CD4-positive, alpha-beta T cell treated with Interleukin-4 for 4 hours (primary cell): ENCODE data around the gene RUNX3.

Experiments used
- DNase-seq: peaks from one replicate; pipeline ENCODE4 v3.0.0-alpha.2; 2020

The RUNX3 gene

DNA sequence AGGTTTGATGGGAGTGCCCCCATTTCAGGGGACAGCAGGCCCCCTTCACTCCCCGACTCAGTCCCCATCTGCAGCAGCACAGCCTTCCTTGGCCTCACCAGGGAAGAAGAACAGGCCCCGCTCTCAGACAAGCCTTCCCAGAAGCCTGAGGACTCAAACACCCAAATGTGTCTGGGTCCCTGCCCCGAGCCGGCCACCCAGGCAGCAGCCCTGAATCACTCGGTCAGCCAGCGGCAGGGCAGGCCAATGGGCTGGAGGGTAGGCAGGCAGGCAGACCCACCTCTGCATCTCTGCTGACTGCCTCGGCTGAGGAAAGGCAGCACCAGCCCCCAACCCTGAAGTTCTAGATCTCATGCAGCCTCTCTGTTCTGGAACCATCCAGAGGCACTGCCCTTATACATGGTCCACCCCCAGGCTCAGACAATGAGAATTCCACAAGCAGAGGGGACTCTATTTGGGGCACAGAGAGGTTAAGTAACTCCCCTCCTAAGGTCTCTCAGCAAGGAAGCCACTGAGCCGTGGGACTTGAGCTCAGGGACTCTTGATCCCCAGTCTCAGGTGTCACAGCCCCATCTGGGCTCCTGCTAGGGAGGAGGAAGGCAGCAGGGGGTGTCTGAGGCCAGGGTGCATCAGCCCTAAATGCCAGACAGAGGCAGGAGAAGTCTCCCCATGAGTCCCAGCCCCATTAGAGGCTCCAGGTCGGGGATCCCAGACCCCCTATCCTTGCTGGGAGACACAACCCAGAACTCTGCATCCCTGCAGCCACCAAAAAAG is 33.2 kb upstream of the RUNX3 start:
- peak; percentile 35 for DNase-seq

DNA sequence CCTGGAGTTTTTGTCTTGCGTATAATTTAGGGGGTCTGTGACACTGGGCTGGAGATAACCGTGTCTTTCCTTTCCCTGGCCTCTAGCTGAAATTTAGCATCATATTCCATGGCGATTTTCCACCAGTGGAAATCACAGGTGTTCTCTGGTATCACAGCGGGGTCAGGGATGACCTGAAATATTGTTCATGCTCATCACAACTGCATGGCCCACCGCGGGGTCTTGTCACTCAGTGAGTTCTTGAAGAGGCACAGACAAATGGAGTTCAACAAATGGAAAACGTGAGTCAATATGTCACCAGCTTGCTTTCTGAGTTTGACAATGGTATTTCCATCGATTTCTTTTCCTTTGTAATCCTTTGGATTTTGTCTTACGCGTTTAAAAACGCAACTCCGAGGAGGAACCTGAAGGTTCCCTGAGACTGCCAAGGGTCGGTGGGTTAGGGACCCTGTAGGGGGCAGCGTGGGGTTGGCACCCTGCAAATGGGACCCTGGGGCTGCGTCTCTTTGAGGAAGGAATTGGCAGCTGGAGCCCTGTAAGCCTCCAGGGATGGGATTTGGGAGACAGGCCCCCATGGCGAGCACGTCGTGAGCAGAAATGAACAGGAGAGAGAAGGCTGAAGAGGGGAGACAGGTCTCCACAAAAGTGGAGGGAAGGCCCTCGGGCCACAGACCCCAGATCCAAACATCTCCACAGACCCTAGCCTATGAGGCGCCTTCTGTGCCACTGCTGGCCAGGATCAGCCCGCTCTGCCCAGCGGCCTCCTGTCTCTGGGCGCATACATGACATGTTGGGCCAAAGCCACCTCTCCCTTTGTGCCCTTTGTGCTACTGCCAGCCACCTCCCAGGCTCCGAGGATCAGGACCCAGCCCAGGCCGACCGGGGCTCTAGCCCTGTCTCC is 32.1 kb upstream of the RUNX3 start:
- DNase-seq = no peak

DNA sequence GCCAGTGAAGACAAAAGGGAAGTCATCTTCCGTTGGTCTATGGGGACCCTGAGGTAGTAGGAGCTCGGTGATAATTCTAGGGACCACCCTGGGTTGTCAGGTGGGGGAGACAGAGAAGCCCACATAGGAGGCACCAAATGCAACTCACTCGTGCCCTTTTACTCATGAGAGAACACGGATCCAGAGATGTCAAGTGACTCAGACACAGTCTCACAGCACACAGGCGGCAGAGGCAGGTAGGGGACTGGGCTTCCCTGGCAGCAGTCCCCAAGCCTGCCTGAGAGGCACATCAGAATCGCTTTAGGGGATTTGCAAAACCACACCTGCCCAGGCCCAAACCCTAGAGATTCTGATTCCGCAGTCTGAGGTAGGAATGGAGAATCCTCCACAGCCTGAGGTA is 31.3 kb upstream of the RUNX3 start:
- DNase-seq = no peak

DNA sequence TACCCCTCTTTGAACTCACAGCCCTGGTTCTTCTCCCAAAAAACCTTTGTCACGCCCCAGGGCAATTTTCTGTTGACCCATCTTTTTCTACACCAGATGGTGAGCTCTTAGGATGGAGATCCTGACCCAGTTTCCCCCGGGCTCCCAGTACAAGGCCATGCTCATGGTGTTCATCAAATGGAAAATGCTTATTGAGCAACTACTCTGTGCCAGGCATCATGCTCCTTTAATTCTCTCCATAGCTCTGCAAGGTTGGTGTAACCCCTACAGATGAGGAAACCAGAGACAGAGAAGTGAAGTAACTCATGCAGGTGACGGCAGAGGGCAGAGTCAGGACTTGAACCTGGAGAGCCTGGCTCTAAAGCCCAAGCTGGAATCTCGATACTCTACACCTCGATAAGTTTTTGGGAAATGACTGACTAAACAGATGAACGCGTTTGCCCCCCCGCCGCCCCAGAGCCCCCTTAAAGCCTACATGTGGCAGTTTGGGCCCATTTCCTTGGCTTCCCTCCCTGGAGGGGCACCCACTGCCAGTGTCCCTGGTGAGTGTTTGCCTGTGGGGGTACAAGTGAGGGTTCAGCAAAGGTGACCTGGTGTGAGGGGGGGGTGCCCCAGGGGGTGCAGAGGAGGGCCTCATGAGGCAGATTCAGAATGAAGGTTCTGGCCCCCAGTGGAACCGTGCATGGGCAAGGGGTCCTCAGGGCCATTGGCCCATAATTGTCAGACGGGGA is 30.2 kb upstream of the RUNX3 start:
- no peak for DNase-seq

DNA sequence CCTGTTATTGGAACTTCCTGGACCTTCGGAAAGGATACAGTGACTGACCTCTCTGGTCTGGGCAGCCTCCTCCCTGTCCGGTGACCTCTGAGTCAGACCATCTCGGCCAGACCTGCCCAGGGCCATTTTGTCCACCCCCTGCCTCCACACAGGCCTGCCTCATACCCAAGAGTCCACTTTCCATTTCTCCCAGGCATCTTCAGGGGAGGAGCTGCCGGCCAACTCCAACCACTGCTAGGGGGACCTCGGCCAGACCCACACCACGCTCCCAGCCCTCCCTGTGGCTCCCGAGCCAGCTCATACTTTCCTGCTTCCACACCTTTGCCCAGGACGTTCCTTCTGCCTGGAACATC is 29.5 kb upstream of the RUNX3 start:
- no peak for DNase-seq

DNA sequence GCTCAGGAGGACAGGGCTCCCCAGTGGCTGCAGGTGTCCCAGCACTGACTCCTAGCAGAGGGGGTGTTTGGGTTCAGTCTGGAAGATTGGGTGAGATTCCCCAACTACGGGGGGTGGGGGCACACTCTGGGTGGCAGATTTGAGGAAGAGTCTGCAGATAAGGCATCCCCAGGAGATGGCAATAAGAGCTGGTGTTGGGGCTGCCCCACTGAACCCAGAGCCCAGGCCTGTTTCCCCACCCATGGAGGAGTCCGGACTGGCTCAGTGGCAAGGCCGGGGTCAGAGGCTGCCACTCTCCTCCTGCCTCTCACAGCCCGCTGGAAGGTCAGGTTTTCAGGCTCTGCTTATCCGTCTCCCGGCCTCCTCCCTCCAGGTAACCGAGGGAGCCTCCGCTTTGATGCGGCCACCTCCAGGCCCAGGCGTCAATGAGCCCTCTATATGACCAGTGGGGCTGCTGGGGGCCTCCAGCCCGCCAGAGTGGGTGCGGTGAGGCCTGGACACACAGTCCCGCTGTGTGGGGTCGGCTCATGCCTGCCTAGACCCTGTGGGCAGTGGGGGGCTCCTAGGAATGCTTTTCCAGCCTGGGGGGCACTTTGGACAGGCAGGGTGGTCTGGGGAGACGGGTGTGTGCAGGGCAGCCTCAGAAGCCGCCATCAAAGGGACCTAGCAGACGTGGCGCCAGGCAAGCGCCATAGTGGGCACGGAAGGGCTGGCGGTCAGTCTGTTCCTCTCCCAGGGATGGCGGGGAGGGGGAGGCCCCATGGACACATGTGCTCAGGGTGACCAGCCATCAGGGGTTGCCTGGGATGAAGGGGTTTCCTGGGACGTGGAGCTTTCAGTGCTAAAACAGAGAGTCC is 28.9 kb upstream of the RUNX3 start:
- no peak for DNase-seq

- DNase-seq = no peak
Observed at GRCh38 chr1:24957808-24958752, 28.0 kb upstream of the RUNX3 start.

DNA sequence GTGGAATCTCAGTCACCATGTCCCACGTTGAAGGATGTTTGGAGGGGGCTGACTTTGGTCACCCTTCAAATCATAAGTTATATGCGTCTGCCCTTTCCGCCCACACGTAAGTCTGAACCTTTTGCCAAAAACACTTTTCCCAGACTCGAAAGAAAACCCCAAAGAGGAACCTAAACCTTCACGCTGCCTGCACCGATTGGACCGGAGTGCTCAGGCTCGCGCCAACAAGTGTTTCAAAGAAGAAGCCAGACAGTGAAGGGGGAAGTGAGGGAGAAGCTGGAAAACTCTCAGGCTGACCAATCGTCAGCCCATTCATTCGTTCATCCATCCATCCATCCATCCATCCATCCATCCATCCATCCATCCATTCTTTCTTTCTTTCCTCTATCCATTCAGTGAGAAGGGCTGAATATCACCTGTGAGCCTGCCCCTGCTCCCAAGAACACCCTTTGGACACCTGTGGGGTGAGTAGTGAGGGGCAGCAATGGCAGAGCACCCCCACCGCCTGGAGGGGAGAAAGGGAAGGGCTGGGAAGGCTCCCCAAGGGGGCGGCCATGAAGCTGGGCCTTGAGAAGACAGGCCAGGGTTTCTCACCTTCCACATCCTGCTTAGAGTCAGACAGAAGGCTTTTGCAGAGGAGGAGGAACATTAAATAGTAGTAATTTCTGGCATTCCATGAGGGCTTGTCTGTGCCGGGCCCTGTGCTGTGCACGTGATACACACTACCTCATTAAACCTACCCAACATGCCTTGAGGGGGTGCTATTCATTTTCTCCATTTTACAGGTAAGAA is 27.1 kb upstream of the RUNX3 start:
- DNase-seq = no peak

DNA sequence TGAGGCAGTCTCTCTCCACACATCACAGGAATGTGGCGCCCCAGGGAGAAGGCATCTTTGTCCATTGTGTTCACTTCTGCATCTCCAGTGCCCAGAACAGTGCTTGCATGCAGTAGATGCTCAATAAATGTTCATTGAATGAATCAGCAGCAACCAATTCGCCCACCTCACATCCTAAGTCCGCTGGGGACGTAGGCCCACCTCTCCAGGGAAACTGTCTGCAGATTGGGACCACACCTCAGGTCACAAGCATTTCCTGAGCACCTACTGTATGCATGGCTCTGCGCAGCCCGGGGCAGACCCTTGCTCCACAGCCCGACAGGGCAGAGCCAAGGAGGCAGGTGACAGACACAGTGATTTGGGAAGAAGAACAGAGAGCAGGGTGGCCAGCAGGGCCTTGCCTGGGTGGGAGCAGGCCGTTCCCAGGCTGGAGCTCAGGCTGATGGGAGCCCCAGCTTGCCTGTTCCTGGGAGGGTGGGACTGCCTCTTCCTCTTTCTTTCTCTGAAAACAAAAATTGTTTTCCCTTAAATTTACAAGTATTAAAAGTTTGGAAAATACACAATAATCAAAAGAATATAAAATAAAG is 25.8 kb upstream of the RUNX3 start:
- DNase-seq = no peak

- peak; percentile 85 for DNase-seq
Observed at GRCh38 chr1:24955161-24955560, 25.1 kb upstream of the RUNX3 start.

- no peak for DNase-seq
Observed at GRCh38 chr1:24954631-24955030, 24.6 kb upstream of the RUNX3 start.

DNA sequence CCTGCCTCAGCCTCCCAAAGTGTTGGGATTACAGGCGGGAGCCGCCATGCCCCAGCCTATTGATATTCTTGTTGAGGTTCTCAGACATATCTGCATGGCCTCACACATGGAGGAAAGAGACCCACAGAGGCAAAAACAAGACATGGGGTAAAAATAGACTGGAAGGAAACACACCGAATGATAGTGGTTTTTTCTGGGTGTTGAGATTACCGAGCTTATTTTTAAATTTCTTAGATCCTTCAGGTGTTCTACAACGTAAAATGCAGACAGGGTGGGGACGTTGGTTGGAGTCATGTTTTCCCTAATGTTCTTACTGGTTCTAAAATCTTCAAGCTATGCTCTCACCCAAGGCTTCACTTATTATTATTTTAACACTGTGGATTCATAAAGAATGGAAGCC is 23.9 kb upstream of the RUNX3 start:
- DNase-seq = no peak

- peak; percentile 63 for DNase-seq
Observed at GRCh38 chr1:24952413-24952841, 22.4 kb upstream of the RUNX3 start.

- no peak for DNase-seq
Observed at GRCh38 chr1:24951810-24952412, 21.8 kb upstream of the RUNX3 start.

DNA sequence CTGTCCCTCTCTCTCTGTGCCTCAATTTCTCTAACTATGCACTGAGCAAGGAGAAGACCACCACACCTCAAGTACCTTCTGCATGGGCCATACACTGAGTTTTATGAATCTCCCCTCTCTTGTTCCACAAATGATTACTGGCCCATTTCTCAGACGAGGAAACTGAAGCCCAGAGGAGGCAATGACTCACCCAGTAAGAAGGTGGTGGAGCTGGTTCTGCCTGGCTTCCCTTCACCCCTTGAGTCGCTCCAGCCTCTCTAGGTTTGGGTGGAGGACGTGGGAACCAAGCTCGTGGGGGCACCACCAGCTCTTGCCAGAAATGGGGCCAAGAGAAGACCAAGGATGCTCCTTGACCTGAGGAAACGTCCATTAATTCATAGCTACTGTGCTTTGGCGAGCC is 21.3 kb upstream of the RUNX3 start:
- DNase-seq = no peak

- DNase-seq = no peak
Observed at GRCh38 chr1:24949331-24949881, 19.3 kb upstream of the RUNX3 start.

- DNase-seq = no peak
Observed at GRCh38 chr1:24948079-24948827, 18.2 kb upstream of the RUNX3 start.

DNA sequence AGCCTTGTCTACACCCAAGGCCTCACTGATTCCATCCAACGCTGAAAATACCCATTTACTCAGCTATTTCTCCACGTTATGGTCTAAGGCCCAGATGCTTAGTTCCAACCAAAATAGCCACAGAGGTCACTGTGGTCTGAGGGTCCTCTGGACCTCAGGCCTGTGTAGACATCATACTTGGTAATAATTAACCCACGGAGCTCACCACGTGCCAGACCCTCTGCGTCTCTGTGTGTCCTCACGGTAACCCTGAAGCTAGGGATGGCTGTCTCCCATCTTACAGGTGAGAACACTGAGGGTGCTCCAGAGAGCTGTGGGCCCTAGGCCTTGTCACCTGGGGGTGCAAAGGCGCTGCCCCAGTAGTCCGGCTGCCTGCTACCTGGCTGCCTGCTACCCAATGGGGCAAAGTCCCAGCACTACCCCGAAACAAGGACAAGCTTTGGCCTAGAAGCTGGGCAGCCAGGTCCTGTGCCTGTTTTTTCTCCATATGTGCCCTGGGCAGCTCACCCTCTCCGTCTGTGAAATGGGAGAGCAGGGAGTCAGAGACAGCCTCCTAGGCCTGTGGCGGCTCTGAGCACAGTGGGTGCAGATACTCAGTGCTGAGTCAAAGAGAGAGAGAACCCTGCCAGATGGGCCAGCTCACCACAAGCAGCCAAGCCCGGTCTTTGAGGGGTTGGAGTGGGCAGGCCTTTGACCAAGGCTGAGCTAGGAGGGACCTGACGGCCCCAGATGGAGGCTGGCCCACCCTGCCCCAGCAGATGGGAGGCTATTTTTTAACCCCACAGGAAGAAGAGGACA is 17.0 kb upstream of the RUNX3 start:
- DNase-seq = no peak
